H1 (cell line): ENCODE results near the gene F2RL2. TPM values are rescaled to one million over a fixed set of nuclear protein-coding genes. Genes with fewer than 3 reads are reported as not detected.

Experiments used
- CTCF ChIA-PET: fragments of 300-600 bp; sonication (Branson Sonifier 250); formaldehyde crosslinking; loops from one replicate; lab custom pipeline; 2021; ENCODE audit not compliant: partially characterized antibody; lab: Charles Lee
- POLR2A ChIA-PET: fragments of 300-600 bp; sonication (Branson Sonifier 250); formaldehyde crosslinking; loops from one replicate; lab custom pipeline; 2021; ENCODE audit warnings: inconsistent platforms; ENCODE audit not compliant: partially characterized antibody; lab: Charles Lee
- DNase-seq, 2 experiments: peaks; one replicate each; pipeline versions ENCODE4 v3.0.0 to v3.0.0-alpha.2; 2010 to 2022; ENCODE audit warnings: low spot score in 2 of 2, low read depth in 1 of 2, mixed read lengths in 1 of 2
- FAIRE-seq: peaks from 2 replicates; lab custom pipeline; 2011; peaks lifted over from hg19 to GRCh38; lab: Jason Lieb, UNC
- H2AFZ ChIP-seq: 2 replicates; pipeline ENCODE4 v1.8.1; 2012; ENCODE audit warnings: low read length, inconsistent platforms
- H2AK5ac ChIP-seq: 2 replicates; pipeline ENCODE4 v1.6.1; 2013; ENCODE audit warnings: low read depth, low read length
- H2BK120ac ChIP-seq: replicated peaks from 2 replicates; pipeline ENCODE3; 2013; ENCODE audit warnings: low read depth, low read length, inconsistent platforms
- H2BK12ac ChIP-seq: 2 replicates; pipeline ENCODE4 v1.6.1; 2013; ENCODE audit warnings: low read depth, low read length
- H2BK15ac ChIP-seq: 2 replicates; pipeline ENCODE4 v1.6.1; 2013; ENCODE audit warnings: low read length
- H2BK20ac ChIP-seq: 2 replicates; pipeline ENCODE4 v1.6.1; 2013; ENCODE audit warnings: low read length
- H2BK5ac ChIP-seq: 2 replicates; pipeline ENCODE4 v1.6.1; 2013; ENCODE audit warnings: low read depth, low read length
- H3K14ac ChIP-seq: 2 replicates; pipeline ENCODE4 v1.6.1; 2013; ENCODE audit warnings: inconsistent platforms; ENCODE audit not compliant: insufficient read length
- H3K18ac ChIP-seq: 2 replicates; pipeline ENCODE4 v1.6.1; 2013; ENCODE audit warnings: low read length; ENCODE audit errors: extremely low read depth
- H3K23ac ChIP-seq: 2 replicates; pipeline ENCODE4 v1.6.1; 2013; ENCODE audit warnings: inconsistent platforms; ENCODE audit not compliant: insufficient read length
- H3K23me2 ChIP-seq: 2 replicates; pipeline ENCODE4 v1.6.1; 2013; ENCODE audit warnings: low read depth, low read length
- H3K27ac ChIP-seq: 2 replicates; pipeline ENCODE4 v1.6.1; 2011; ENCODE audit warnings: low read depth, low read length, inconsistent platforms
- H3K27me3 ChIP-seq, 4 experiments: replicated peaks in 1 of 4; 1 replicate in 1 of 4; 2 replicates in 3 of 4; pipeline versions ENCODE4 v1.6.1 to v1.8.1; 2011 to 2013; ENCODE audit warnings: low read length in 3 of 4, mild to moderate bottlenecking in 3 of 4, inconsistent platforms in 2 of 4, mixed read lengths in 2 of 4, moderate library complexity in 1 of 4; ENCODE audit not compliant: control insufficient read depth in 3 of 4, insufficient read depth in 3 of 4; ENCODE audit errors: extremely low read depth in 1 of 4
- H3K36me3 ChIP-seq, 4 experiments: 2 replicates each; pipeline versions ENCODE4 v1.6.1 to v1.8.1; 2011 to 2013; ENCODE audit warnings: mild to moderate bottlenecking in 4 of 4, low read length in 3 of 4, moderate library complexity in 2 of 4, control low read depth in 1 of 4, inconsistent platforms in 1 of 4; ENCODE audit not compliant: insufficient read depth in 4 of 4, control insufficient read depth in 2 of 4
- H3K4ac ChIP-seq: replicated peaks from 2 replicates; pipeline ENCODE3; 2013; ENCODE audit warnings: low read length, low read depth, mixed read lengths, inconsistent platforms; ENCODE audit not compliant: insufficient read length
- H3K4me1 ChIP-seq, 4 experiments: replicated peaks in 1 of 4; 1 replicate in 1 of 4; 2 replicates in 3 of 4; pipeline versions ENCODE4 v1.6.1 to v1.8.1; 2011 to 2013; ENCODE audit warnings: low read length in 3 of 4, inconsistent platforms in 2 of 4, mixed read lengths in 1 of 4; ENCODE audit not compliant: insufficient read depth in 4 of 4, control insufficient read depth in 3 of 4
- H3K4me2 ChIP-seq, 2 experiments: 2 replicates each; pipeline versions ENCODE4 v1.6.1 to v1.8.1; 2011 to 2013; ENCODE audit warnings: low read depth in 2 of 2, low read length in 2 of 2, control low read depth in 1 of 2, inconsistent platforms in 1 of 2, mild to moderate bottlenecking in 1 of 2; ENCODE audit not compliant: insufficient read depth in 1 of 2
- H3K4me3 ChIP-seq, 4 experiments: fragments of 200-600, 300-600 bp in 1 of 4; sonication (generic), shearing (Covaris generic), sonication (Bioruptor Twin) in 1 of 4; 2 replicates each; pipeline versions ENCODE4 v1.5.1 to v1.8.1; 2011 to 2016; ENCODE audit warnings: low read length in 4 of 4, low read depth in 3 of 4, control low read depth in 2 of 4, inconsistent platforms in 2 of 4, mild to moderate bottlenecking in 2 of 4, mixed read lengths in 1 of 4, moderate library complexity in 1 of 4; ENCODE audit not compliant: insufficient read depth in 2 of 4; ENCODE audit errors: extremely low read depth in 1 of 4
- H3K56ac ChIP-seq: replicated peaks from 2 replicates; pipeline ENCODE3; 2013; ENCODE audit warnings: low read depth, mild to moderate bottlenecking, mixed read lengths, low read length, inconsistent platforms; ENCODE audit not compliant: insufficient read length
- H3K79me1 ChIP-seq: 2 replicates; pipeline ENCODE4 v1.6.1; 2013; ENCODE audit warnings: low read depth, low read length, control low read depth
- H3K79me2 ChIP-seq, 2 experiments: 2 replicates each; pipeline versions ENCODE4 v1.6.1 to v1.8.1; 2012 to 2013; ENCODE audit warnings: low read length in 2 of 2, mild to moderate bottlenecking in 2 of 2, inconsistent platforms in 1 of 2; ENCODE audit not compliant: insufficient read depth in 2 of 2, control insufficient read depth in 1 of 2
- H3K9ac ChIP-seq, 4 experiments: replicated peaks in 1 of 4; 1 replicate in 1 of 4; 2 replicates in 3 of 4; pipeline versions ENCODE4 v1.6.1 to v1.8.1; 2011 to 2013; ENCODE audit warnings: low read depth in 3 of 4, low read length in 3 of 4, control low read depth in 2 of 4, mild to moderate bottlenecking in 2 of 4, moderate library complexity in 2 of 4, inconsistent platforms in 1 of 4; ENCODE audit errors: extremely low read depth in 1 of 4
- H3K9me3 ChIP-seq, 2 experiments: 2 replicates each; pipeline versions ENCODE4 v1.6.1 to v1.8.1; 2012 to 2013; ENCODE audit warnings: mild to moderate bottlenecking in 2 of 2, moderate library complexity in 2 of 2, control low read depth in 1 of 2, inconsistent platforms in 1 of 2, low read depth in 1 of 2, low read length in 1 of 2, mixed read lengths in 1 of 2; ENCODE audit not compliant: insufficient read depth in 2 of 2
- H4K20me1 ChIP-seq, 2 experiments: replicated peaks in 1 of 2; 2 replicates each; pipeline versions ENCODE3 to v1.8.1; 2011 to 2013; ENCODE audit warnings: inconsistent platforms in 2 of 2, low read length in 2 of 2, mild to moderate bottlenecking in 1 of 2; ENCODE audit not compliant: insufficient read depth in 2 of 2, control insufficient read depth in 1 of 2
- H4K5ac ChIP-seq: 2 replicates; pipeline ENCODE4 v1.6.1; 2013; ENCODE audit warnings: low read length, low read depth, mixed read lengths, inconsistent platforms; ENCODE audit not compliant: insufficient read length
- H4K8ac ChIP-seq: 2 replicates; pipeline ENCODE4 v1.8.0; 2013; ENCODE audit warnings: mild to moderate bottlenecking, moderate library complexity, low read length, inconsistent platforms; ENCODE audit not compliant: insufficient read depth; ENCODE audit errors: extremely low read depth
- H4K91ac ChIP-seq: replicated peaks from 2 replicates; pipeline ENCODE3; 2013; ENCODE audit warnings: low read length, mixed read lengths, inconsistent platforms; ENCODE audit not compliant: insufficient read length
- ASH2L ChIP-seq: fragments of 200-600, 300-600 bp; sonication (generic); IDR thresholded peaks from one replicate; pipeline ENCODE4 v1.7.1; 2017; ENCODE audit warnings: low read length
- EP300 ChIP-seq, 2 experiments: IDR thresholded peaks; 1 replicate in 1 of 2; 2 replicates in 1 of 2; pipeline ENCODE4 v1.6.1; 2011 to 2012; ENCODE audit warnings: low read depth in 2 of 2, low read length in 2 of 2, mild to moderate bottlenecking in 2 of 2, borderline replicate concordance in 1 of 2, inconsistent platforms in 1 of 2, moderate library complexity in 1 of 2
- MAFK ChIP-seq: IDR thresholded peaks from 2 replicates; pipeline ENCODE4 v1.6.1; 2012; ENCODE audit warnings: low read depth, mild to moderate bottlenecking, improper control_type of control experiment, low read length
- TCF12 ChIP-seq: IDR thresholded peaks from 2 replicates; pipeline ENCODE4 v1.6.1; 2011; ENCODE audit warnings: low read depth, mild to moderate bottlenecking, low read length
- WGBS, 2 experiments: shearing (Covaris generic) in 1 of 2; methylation state at CpG; one replicate each; pipeline versions ENCODE4 v1.1.6 to v1.1.7; 2013 to 2015; ENCODE audit warnings: low lambda C conversion rate in 2 of 2, mixed read lengths in 2 of 2, inconsistent platforms in 1 of 2, low coverage in 1 of 2, missing lambda C conversion rate in 1 of 2; ENCODE audit not compliant: insufficient replicate concordance in 2 of 2, insufficient coverage in 1 of 2, insufficient read length in 1 of 2; ENCODE audit errors: extremely low coverage in 1 of 2, missing lambda C conversion rate in 1 of 2; 5-methylcytosine and 5-hydroxymethylcytosine counted together
- polyA plus RNA-seq, 7 experiments: library from polyadenylated mRNA; depleted of rRNA in 3 of 7; stranded (reverse) in 5 of 7; unstranded in 2 of 7; fragments of >200 nt in 5 of 7; fragments of 200-250 nt in 2 of 7; gene quantifications; 1 replicate in 5 of 7; 2 replicates in 1 of 7; 4 replicates in 1 of 7; pipeline versions ENCODE4 v1.2.1 to v1.2.3, GENCODE V29; 2011 to 2013; ENCODE audit warnings: missing spikeins in 2 of 7, mixed read lengths in 2 of 7
- total RNA-seq: library from RNA; stranded (reverse); fragmentation: NEBNext Ultra II Directional; extraction: Animal tissue kit (Norgen Biotek cat#: 25700); gene quantifications from 2 replicates; pipeline ENCODE4 v1.2.1, GENCODE V29; 2021

F2RL2 gene
- total and polyA plus RNA-seq, 2 of the 8 experiments (the other 6 are each of a cell fraction or from before 2014, with no cell fraction given): 0.03 to 0.07 TPM

DNA sequence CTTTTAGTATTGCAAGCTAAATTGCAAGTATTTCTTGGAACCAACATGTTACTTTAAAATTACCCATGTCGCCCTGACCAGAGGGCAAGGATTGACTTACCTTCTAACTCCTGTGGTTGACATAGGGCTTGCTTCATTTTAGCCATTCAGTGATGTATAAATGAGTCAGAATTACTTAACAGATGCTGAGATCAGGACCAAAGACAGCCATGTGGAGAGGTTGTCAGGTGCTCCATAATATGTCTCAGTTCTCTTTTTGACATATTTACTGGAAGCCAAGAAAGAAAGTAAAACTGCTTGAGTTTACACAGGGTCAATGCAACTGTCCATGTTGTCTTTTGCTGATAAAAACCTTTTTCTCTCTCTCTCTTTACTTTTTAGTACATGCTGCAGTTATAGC is 33.2 kb downstream of the F2RL2 start:
- H3K9ac ChIP-seq: no peak overlapping the region
- no peak overlapping the region for H3K27ac ChIP-seq
- H3K9me3 ChIP-seq: no peaks in the 10 kb centered on the region
- H3K36me3 ChIP-seq: peaks cover 0 to 4% (median 0%) of the 10 kb centered on the region in 4 experiments; a peak in 2 of 8 replicates
- WGBS, 2 experiments: 74% methylated on average over 1 of the region's 1 CpG; no CpG with 5 or more reads in 1 of the 2 experiments
- H2BK20ac ChIP-seq: no peak overlapping the region
- no peak for TF ChIP-seq ASH2L
- TF ChIP-seq MAFK: no peak
- no peak for TF ChIP-seq EP300 (IDR thresholded peaks at IDR 0.05; ENCODE audit: borderline replicate concordance in 1 of 2, low read depth in 2 of 2, low read length in 2 of 2)
- no peak for TF ChIP-seq TCF12
- no peaks in the 10 kb centered on the region for H3K79me2 ChIP-seq
- H2BK5ac ChIP-seq: no peak overlapping the region
- H3K23ac ChIP-seq: no peak overlapping the region
- H3K56ac ChIP-seq: no peak overlapping the region
- no peak overlapping the region for H2BK120ac ChIP-seq
- H4K20me1 ChIP-seq: no peaks in the 10 kb centered on the region
- no peak overlapping the region for H3K18ac ChIP-seq
- no peak overlapping the region for H2BK15ac ChIP-seq
- no peak overlapping the region for H2AK5ac ChIP-seq
- H3K4me2 ChIP-seq: no peak overlapping the region
- no peak overlapping the region for H3K4me3 ChIP-seq
- H3K14ac ChIP-seq: no peak overlapping the region
- CTCF ChIA-PET: interaction anchor here (1.0 kb wide), 1 partner anchor 12 kb away, joined by 3 read pairs; no protein-coding TSS in a partner anchor
- DNase-seq (no peak), FAIRE-seq (no peak)
- H2AFZ ChIP-seq: no peak overlapping the region
- H3K23me2 ChIP-seq: no peaks in the 10 kb centered on the region
- no peak overlapping the region for H2BK12ac ChIP-seq
- no peak overlapping the region for H4K8ac ChIP-seq
- H3K79me1 ChIP-seq: no peaks in the 10 kb centered on the region
- H4K91ac ChIP-seq: no peak overlapping the region
- POLR2A ChIA-PET: no interaction called here
- no peak overlapping the region for H3K4ac ChIP-seq
- no peak overlapping the region for H4K5ac ChIP-seq
- H3K27me3 ChIP-seq: no peaks in the 10 kb centered on the region
- H3K4me1 ChIP-seq: no peaks in the 10 kb centered on the region
